ENCODE data around the gene USP46.

DNA sequence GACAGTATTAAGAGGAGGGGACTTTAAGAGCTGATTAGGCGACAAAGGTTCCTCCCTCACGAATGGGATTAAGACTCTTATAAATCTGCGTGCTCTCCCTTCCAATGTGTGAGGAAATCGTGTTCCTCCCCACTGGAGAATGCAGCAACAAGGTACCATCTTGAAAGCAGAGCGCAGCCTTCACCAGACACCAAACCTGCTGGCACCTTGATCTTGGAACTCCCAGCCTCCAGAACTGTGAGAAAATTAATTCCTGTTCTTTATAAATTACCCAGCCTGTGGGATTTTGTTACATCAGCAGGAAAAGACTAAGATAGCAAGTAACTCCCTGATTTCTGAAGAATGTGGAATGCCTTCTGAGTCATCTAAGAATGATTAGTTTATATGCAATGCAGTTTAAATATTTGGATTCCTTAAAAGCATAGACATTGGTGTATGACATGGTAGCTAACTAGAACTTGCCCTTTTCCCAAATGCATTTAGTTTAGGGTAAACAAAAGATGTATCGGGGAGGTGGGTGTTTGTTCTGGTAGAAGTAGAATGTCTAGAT lies 86.1 kb downstream of the USP46 start:
- TF ChIP-seq, protein P1, sequence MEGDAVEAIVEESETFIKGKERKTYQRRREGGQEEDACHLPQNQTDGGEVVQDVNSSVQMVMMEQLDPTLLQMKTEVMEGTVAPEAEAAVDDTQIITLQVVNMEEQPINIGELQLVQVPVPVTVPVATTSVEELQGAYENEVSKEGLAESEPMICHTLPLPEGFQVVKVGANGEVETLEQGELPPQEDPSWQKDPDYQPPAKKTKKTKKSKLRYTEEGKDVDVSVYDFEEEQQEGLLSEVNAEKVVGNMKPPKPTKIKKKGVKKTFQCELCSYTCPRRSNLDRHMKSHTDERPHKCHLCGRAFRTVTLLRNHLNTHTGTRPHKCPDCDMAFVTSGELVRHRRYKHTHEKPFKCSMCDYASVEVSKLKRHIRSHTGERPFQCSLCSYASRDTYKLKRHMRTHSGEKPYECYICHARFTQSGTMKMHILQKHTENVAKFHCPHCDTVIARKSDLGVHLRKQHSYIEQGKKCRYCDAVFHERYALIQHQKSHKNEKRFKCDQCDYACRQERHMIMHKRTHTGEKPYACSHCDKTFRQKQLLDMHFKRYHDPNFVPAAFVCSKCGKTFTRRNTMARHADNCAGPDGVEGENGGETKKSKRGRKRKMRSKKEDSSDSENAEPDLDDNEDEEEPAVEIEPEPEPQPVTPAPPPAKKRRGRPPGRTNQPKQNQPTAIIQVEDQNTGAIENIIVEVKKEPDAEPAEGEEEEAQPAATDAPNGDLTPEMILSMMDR (conservative IDR thresholded peaks at IDR 0.05; ENCODE audit: low read depth, low read length): no peak
- TF ChIP-seq EZH2 (IDR thresholded peaks at IDR 0.05; ENCODE audit: borderline replicate concordance, low read depth, low read length, poor library complexity, severe bottlenecking): no peak
